Cerebellar nuclear complex (tissue), 1 donor: ENCODE results near the gene HDAC10.

Experiments
- DNase-seq, 2 experiments: peaks; one replicate each; lab custom pipeline; 2025; lab: John Stamatoyannopoulos, UW

The HDAC10 gene

DNA sequence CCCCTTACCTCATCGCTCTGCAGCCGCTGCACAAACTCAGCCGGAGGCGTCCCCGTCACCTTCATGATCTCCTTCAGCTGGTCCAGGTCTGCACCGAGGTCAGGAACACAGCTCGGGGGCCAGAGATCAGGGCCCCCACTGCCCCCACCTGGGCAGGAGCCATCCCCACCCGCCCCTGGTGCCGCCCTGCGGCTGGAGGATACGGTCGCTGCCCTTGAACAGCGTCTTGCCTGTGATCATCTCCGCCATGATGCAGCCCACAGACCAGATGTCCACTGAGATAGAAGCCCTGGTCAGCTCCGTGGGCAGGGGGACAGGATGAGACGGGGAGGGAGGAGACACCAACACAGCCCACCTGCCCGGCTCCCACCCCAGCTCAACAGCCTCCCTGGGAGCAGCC, 4.5 kb upstream of the HDAC10 start:
- DNase-seq, result no peak

DNA sequence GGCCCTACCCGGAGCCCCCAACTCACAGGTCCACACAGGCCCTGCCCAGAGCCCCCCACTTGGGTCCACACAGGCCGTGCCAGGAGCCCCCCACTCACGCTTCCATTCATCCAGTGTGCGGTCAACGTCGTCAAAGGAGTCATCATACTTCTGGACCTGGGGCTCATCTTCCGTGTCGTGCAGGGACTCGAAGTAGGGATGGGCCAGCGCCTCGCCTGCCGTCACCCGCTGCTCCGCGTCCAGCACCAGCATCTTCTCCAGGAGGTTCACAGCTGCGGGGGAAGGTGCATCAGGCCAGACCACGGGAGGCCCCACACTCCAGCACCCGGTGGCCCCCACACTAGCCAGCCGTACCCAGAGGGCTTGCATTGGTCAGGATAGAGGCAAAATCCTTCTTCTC, 4.0 kb upstream of the HDAC10 start:
- no peak for DNase-seq

DNA sequence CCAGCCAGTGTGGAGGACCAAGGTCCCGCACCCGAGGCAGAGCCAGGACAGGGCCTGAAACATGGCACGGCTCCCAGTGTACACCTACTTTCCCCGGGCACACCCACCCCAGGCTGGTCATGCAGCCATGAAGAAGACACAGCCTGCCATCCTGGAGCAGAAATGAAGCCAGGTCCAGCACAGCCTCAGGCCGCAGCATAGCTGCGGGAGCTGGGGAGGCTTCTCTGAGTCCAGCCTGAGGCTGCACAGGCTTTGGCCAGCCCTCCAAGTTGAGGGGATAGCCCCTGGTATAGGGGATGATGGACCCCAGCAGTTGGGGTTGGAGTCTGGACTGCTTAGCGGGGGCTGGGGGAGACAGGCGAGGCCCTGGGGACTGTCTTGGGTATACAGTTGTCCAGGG, 2.9 kb upstream of the HDAC10 start:
- DNase-seq, result no peak

DNA sequence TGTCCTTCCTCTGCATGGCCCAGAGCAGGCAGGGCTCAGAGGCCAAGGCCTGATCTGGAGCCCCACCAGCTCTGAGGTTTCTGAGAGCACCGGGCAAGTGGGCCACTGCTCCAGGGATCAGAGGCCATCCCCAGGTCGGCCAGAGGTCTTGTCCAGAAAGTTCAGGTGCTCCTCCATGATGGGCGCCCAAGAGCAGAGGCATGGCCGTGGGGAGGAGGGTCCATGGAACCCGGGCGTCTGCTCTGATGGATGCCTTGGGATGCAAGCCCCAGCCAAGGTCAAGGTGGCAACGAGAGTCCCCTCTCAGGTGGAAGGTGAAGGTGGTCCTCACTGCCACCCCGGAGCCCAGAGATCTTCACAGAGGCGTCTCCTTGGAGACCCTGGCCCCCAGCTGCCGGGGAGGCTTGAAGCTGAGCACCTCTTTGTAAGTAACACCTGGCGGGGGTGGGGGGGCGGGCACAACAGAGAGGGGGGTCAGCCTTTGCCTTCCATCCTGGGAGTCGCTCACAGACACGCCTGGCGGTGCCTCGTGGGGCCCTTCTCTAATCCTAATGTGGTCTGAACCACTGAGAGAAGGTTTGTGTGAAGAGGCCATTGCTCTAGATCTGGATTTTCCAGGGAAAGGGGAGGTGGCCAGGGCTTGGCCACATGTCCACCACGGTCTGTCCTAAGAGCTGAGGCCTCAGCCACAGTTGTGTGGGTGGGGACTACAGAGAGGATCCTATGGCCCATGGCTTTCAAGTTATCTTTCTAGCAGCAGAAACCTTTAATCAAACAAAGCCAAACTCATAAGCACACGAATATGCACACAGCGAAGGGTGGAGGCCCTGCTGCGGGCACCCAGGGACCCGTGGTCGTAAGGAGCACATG, 2.2 kb upstream of the HDAC10 start:
- DNase-seq, result no peak

DNA sequence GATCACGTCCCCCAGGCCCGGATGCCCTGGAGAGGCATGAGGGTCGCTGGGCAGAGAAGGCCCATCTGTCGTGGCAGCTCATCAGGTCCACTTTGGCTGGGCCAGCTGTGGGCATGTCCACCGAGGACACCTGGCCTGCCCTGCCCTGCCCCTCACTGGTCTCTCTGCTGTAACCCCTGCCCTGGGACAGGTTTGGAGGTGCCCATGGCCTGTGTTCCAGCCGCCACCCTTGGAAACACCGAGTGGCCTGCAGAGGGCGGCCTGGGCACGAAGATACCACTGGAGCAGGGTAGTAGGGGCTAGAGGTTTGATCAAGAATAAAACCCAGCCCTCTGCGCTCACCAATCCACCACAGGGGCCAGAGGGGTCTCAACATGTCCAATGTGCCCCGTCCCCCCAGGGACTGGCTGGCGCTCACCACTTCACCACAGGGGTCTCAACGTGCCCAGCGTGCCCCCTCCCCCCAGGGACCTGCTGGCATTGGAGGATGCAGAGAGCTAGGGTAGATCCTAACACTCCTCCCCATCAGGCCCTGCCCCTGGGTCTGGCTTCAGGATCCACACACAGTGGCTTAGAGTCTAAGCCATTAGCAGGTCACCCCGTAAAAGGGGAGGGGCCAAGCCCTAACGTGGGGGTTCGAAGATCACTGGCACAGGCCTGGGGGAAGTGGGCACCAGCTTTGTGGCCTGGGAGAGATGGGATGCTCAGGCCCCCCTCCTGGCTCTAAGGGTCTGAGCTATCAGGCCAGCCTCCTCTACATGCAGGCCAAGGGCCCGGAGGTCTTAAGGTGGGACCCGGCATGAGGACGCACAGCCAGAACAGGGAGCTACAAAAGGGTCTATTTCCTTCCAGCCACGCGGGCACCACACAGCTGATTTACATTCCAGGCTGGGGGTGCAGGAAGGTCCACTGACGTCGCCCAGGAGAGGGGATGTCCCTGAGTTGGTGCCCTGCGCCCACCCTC, 1.3 kb upstream of the HDAC10 start:
- DNase-seq, result no peak

DNA sequence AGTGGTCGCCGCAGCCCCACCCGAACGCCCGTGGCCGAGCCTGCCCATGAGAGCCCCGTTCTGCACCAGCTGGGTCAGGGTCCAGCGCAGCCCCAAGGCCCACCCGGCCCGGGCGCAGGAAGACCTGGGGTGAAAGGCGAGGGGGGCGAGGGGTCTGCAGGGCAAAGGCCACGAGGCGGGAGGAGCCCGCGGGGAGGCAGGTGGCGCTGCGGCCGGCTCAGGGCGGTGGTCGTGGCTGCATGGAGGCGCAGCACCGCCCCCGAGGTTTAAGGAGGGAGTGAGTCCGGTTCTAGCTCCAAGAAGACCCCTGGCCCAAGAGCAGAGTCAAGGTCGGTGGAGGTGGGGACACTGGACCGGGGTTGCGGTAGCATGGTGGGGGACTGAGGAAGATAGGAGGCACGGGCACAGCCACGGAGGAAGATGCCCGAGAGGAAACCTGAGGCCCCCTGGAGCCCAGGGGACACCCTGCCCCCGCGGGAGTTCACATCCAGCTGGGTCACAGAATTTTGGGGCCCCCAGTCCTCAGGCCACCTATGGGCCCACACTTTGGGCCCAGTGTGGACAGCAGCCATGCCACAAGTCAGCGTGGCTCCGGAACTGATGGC, 514 bp upstream of the HDAC10 start:
- no peak for DNase-seq

DNA sequence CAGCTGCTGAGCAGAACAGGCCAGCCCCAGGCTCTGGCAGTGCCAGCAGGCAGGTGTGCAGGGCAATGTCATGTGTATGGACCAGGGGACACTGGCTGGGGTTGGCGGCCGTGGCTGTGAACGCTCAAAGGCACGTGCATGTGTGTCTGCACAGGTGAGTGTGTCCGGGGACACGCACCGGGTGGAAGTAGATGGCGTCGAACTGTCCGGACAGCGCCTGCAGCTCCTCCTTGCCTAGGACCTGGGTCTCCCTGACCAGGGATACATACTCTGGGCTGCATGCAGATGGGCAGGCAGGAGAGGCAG, 863 bp downstream of the HDAC10 start:
- no peak for DNase-seq

DNA sequence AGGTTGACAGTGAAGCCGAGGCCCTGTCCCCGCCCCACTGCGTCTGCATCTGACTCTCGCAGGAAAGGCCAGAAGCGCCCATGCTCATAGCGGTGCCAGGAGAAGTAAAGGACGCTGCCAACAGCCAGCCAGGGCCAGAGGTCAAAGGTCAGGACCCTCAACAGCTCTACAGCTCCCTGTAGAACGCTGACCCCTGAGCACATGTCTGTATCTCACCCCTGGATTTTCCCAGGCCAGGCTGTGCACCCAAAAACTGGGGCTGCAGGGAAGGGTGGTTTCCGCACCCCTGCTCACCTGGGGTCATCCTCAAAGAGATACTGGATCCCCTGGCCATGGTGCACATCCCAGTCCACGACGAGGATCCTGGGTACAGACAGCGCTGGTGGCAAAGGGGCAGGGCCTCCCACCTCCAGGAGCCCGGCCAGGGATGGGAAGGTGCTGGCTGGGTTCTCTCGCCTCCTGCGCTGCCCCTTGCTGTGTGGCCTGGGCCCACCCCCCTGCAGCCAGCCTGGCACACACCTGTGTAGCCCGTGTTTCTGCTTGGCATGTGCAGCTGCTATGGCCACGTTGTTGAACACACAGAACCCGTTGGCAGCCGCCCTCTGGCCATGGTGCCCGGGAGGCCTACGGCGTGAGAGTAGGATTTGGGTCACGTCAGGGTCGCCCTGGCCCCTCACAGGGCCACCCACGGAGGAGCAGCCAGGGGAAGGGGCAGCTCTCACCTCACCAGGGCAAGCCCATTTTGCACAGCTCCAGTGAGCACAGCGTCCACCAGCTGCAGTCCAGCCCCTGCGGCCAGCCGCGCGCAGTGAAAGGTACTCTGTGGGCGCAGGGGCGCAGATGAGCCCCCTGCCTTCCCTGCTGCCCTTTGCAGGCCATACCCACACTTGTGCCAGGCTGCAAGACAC, 1.5 kb downstream of the HDAC10 start:
- DNase-seq, result no peak

DNA sequence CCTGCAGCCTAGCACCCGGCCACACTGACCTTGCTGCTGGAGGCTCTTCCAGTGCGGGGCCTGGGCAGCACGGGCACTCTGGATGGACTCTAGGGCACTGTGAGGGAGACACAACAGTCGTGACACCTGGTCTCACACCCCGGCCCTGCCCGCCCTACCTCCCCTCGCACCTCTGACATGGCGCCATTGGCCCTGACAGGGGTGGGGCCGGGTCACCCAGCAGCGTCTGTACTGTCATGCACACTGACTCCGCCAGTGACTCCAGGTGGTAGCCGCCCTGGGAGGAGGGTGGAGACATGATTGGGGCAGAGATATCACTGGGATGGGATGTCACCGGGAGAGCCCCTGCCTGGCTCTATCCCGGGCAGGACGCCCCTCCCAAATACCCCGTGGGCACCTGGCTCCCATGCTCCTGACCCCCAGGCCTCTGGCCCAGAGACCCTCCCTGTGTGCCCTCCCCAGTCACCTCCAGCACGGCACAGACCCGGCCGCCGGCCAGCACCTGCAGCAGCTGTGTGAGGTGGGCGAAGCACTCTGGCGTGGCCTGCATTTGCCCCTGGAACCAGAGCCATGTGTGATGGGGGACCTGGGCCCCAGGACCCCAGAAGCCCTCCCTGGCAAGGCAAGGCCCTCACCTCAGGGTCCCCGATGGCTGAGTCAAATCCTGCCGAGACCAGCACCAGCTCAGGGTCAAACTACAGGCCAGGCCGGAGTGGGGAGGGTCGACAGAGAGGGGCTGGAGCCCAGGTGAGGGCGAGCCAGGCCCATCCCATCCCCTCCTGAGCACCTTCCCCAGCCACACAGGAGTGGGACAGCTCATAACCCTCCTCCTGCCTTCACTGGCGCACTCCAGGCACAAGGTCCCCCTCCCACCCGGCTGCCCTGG, 2.6 kb downstream of the HDAC10 start:
- no peak for DNase-seq

DNA sequence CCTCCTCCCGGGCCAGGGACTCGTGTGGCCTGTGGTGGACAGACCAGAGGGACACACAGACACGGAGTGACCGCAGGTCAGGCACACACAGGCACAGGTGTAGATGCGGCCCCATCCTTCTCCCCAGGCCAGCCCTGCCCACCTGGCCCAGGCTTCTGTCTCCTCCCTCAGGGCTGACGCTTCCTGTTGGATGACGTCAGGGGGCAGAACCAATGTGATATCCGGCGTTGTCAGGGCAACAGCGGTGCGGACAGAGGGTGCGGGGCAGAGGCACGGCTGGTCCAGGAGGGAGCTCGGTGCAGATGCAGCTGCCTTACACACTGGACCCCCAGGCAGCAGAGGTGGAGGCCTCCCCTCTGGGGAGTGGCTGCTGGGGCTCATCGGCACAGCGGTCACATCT, 3.3 kb downstream of the HDAC10 start:
- no peak for DNase-seq

DNA sequence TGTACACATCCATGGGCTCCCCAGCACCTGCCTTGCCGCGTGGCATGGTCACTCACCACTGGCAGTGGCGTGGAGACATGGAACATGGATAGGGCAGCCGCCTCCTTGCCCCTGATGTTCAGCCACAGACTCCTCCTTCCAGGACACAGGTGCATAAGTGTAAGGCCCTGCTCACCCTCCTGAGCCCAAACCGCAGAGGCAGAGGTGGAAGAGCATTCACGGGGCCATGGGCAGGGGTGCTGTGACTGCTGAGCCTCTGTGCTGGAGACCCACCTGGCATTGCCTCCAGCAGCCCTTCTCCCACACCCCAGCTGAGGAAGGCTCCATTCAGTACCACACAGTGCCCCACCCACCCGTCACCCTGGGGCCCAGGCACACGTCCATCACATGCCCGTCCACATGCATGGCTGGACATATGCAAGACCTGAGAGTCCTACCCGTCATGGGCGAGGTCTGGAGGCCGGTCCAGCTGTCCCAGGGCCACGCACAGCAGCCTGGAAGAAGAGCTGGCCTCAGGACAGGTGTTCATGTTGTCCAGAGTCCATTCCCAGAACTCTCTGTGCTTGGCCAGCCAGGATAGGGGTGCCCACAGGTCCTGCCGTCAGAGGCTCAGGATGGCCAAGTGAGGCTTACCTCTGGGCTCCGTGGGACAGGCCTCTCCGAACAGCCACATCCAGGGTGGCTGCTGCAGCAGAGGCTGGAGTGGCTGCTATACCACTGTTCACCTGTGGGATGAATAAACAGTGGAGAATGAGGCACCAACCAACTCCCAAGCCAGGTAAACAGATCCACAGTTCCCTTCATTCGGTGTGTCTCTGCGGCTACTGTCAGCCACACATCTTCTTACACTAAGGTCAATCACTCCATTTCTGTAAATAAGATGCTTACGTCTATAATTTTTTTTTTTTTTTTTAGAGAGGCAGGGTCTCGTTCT, 4.6 kb downstream of the HDAC10 start:
- no peak for DNase-seq

DNA sequence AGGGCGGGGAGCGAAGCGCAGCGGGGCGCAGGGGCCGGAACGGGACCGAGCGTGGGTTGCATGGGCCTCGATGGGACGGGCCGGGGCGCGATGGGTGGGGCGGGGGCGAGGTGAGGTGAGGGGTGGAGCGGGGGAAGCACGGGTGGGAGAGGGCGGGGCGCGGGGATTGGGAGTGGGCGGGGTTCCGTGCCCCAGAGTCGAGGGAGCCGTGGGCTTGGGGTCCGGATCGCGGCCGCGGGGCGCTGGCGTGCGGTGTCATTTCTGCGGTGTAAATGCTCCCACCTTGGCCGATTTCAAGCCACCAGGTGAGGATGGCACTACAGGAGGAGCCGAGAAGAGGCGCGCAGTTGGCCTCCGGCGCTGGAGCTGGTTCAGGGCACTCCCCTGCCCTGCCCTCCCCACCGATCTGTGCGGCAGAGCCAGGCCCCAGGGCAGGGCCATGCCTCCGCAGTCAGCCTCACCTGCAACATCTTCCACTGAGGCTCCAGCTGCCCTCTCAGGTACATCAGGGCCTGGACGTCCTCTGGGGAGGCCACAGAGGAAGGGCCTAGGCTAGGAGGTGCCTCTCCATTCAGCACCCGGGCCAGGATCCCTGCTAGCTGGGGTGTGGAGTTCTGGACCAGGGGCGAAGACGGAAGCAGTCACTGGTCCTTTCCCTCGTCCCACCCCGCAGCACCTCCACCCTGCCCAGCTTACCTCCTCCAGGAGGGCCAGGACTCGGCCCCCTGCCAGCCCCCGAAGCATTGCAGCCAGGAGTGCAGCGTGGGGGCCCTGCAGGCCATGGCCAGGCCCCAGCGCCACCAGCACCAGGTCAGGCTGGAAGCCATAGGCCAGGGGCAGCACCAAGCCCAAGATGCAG, 5.6 kb downstream of the HDAC10 start:
- no peak for DNase-seq

DNA sequence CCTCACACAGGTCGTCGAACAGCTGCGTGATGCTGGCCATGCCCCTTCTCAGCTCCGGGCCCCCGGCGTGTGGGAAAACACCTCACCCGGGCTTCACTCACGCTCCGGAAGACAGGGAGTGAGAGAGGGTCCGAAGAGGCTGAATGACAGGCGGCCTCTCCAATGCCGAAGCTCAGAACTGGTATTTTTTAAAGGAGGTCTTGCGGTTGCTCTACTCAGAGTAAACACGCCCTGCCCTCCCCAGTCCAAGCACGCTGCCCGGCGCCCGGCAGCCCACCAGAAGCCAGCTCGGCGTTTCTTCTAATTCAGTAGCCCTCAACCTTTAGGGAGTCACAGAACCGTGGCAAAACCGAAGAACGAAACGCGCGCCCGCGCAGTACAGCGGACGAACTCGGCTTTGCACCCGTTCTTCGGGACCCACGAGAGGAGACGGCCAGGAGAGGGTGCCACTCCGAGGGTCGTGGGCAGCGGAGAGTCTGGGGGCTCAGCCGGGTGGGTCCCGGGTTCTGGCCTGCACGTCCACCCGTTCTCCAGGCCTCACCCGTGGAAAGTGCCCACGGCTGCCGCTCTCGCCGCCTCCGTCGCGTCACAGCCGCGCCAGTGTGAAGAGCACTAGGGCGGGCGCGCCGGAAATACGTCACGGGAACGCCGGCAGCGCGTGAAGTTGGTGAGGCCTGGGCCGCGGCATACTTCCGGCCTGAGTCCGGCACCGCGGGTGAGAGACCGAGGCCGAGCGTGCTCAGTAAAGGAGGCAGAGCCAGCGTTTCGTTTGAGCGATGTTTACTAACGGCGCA, 6.4 kb downstream of the HDAC10 start, which contains the start of gene TUBGCP6:
TSS of gene TUBGCP6 (minus strand) at position 604 of the 794 bp plus-strand sequence. CDS start at position 40, 564 bp downstream.
- peak in 1 of 2 experiments; percentile 70 for DNase-seq

DNA sequence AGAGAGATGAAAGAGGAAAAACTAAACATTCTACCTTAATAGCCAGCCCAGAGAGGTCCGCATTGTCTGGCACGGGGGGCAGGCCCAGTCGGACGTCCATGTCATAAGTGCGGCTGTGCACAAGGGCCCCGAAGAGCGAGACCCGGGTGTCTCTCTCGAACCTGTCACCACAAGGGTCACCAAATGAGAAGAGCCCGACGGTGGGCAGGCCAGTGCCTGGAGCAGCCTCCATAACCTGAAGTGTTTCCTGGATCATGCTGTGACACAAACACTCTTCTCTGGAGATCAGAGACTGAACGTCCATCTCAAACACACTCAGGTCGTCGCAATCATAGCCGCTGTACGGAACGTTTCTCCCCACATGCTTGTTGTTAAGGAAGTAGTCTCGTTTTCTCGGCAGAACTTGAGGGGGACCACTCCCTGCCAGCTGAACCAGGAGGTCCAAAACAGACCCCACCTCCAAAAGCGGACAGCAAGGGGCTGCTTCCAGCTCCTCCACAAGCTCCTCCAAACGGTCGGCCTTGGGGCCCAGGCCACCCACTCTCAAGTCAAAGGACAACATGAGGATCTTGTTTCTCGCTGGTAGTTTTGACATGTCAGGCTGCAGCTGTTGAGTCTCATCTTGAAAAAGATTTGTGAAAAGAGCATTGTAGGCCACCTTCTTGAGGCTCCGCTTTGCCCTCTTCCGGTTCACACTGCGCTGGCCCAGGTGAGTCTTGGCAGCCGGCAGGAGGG, 7.2 kb downstream of the HDAC10 start:
- no peak for DNase-seq

DNA sequence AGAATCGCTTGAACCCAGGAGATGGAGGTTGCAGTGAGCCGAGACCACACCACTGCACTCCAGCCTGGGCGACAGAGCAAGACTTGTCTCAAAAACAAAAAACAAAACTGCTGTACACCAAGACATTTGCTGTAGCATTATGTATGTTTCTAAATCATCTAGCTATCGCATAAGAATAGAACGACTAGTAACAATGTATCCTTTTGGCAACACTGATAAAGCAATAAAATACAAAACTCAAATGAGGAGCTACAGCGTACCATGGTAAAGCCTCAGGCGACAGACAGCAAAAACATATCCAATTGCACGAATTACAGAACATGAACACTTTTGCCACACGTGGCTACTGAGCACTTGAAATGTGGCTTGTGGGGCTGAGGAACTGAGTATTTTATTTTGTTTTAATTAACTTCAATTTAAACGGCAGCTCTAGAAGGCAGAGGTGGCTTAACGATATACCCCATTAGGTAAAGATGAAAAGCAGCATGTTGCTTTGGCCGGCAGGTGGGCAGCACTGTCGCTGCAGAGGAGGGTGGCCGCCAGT, 8.6 kb downstream of the HDAC10 start:
- no peak for DNase-seq

DNA sequence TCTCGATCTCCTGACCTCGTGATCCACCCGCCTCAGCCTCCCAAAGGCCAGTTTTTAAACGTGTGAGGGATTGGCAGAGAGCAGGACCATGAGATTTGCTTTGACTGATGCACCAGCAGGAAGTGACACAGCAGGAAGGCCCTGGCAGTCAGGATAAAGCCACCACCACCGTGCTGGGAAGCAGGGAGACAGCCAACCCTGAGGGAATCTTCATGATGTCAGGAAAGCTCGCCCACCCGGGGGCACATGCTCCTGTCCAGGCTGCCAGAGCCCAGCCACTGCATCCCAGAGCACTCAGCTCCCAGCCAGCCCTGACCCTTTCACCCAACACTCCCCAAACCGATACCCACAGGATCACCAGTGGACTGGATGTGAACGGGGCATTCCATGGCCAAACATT, 12.3 kb downstream of the HDAC10 start:
- no peak for DNase-seq
